ENCODE data around the gene FBXO33.
A peak's percentile ranks its signal among the peaks of the same experiment; 100 is the strongest.
"Not testable (repeated sequence)": the region's sequence is repeated elsewhere in the genome, so short reads cannot be mapped to it uniquely, and the experiment has no call there.

Gene FBXO33

GRCh38 chr14:39372656-39373055 lies 59.6 kb downstream of the FBXO33 start:
- H3K27me3 Mint-ChIP-seq = no peaks in the 10 kb centered on the region
- H3K4me3 Mint-ChIP-seq = no peak overlapping the region
- DNase-seq (no peak), ATAC-seq (replicated peaks) (no peak)
- peaks cover 3 to 10% of the 10 kb centered on the region in 2 donors for H3K4me1 Mint-ChIP-seq
- H3K9me3 Mint-ChIP-seq = no peaks in the 10 kb centered on the region
- H3K36me3 Mint-ChIP-seq = peaks cover 10 to 18% of the 10 kb centered on the region in 2 donors
- no peak overlapping the region for H3K27ac Mint-ChIP-seq

GRCh38 chr14:39370415-39370814 lies 61.8 kb downstream of the FBXO33 start:
- H3K27me3 Mint-ChIP-seq = no peaks in the 10 kb centered on the region
- peaks cover 2 to 5% of the 10 kb centered on the region in 2 donors for H3K9me3 Mint-ChIP-seq
- H3K4me1 Mint-ChIP-seq = peaks cover 0 to 7% of the 10 kb centered on the region in 2 donors
- peaks cover 18 to 31% of the 10 kb centered on the region in 2 donors for H3K36me3 Mint-ChIP-seq
- no peak for ATAC-seq (replicated peaks)
- H3K27ac Mint-ChIP-seq = no peak overlapping the region
- DNase-seq = no peak
- no peak overlapping the region for H3K4me3 Mint-ChIP-seq

GRCh38 chr14:39369029-39369428 lies 63.2 kb downstream of the FBXO33 start:
- peaks cover 0 to 7% of the 10 kb centered on the region in 2 donors for H3K4me1 Mint-ChIP-seq

GRCh38 chr14:39368261-39368959 lies 63.8 kb downstream of the FBXO33 start:
- Mint-ChIP-seq H3K36me3 (peaks cover 34 to 47% of the 10 kb centered on the region in 2 donors), H3K9me3 (peaks cover 12 to 14% of the 10 kb centered on the region in 2 donors), H3K4me1 (peaks cover 0 to 7% of the 10 kb centered on the region in 2 donors), H3K4me3 (no peak overlapping the region), H3K27ac (no peak overlapping the region), H3K27me3 (no peaks in the 10 kb centered on the region)
- ATAC-seq (replicated peaks) = no peak
- no peak for DNase-seq

More at GRCh38 chr14:39369029-39369428, 63.2 kb downstream of the FBXO33 start:
- no peak overlapping the region for H3K27ac Mint-ChIP-seq
- peaks cover 7 to 8% of the 10 kb centered on the region in 2 donors for H3K9me3 Mint-ChIP-seq
- DNase-seq = no peak
- no peak overlapping the region for H3K4me3 Mint-ChIP-seq
- no peaks in the 10 kb centered on the region for H3K27me3 Mint-ChIP-seq
- no peak for ATAC-seq (replicated peaks)
- H3K36me3 Mint-ChIP-seq = peaks cover 28 to 44% of the 10 kb centered on the region in 2 donors

- Mint-ChIP-seq H3K9me3 (peaks cover 16 to 17% of the 10 kb centered on the region in 2 donors), H3K36me3 (peaks cover 39 to 52% of the 10 kb centered on the region in 2 donors), H3K4me1 (peaks cover 0 to 7% of the 10 kb centered on the region in 2 donors), H3K4me3 (no peak overlapping the region), H3K27me3 (no peaks in the 10 kb centered on the region), H3K27ac (no peak overlapping the region)
- ATAC-seq (replicated peaks) (no peak), DNase-seq (no peak)
Measured at GRCh38 chr14:39367387-39367751, 64.9 kb downstream of the FBXO33 start.

GRCh38 chr14:39366460-39367386 lies 65.5 kb downstream of the FBXO33 start:
- peaks cover 18 to 19% of the 10 kb centered on the region in 2 donors for H3K9me3 Mint-ChIP-seq
- peaks cover 0 to 7% of the 10 kb centered on the region in 2 donors for H3K4me1 Mint-ChIP-seq
- no peak overlapping the region for H3K4me3 Mint-ChIP-seq
- peaks cover 43 to 57% of the 10 kb centered on the region in 2 donors for H3K36me3 Mint-ChIP-seq
- H3K27me3 Mint-ChIP-seq = no peaks in the 10 kb centered on the region
- ATAC-seq (replicated peaks) = no peak
- H3K27ac Mint-ChIP-seq = peak overlapping the region; percentile 31
- DNase-seq = no peak

- Mint-ChIP-seq H3K27ac (peak overlapping the region; percentile 22), H3K4me1 (peaks cover 0 to 7% of the 10 kb centered on the region in 2 donors), H3K9me3 (peaks cover 19 to 22% of the 10 kb centered on the region in 2 donors), H3K4me3 (no peak overlapping the region), H3K27me3 (no peaks in the 10 kb centered on the region), H3K36me3 (peaks cover 52 to 65% of the 10 kb centered on the region in 2 donors)
- no peak for DNase-seq
- no peak for ATAC-seq (replicated peaks)
Measured at GRCh38 chr14:39365354-39365753, 66.9 kb downstream of the FBXO33 start.

GRCh38 chr14:39364509-39364908 lies 67.7 kb downstream of the FBXO33 start:
- no peak overlapping the region for H3K27ac Mint-ChIP-seq
- peaks cover 19 to 24% of the 10 kb centered on the region in 2 donors for H3K9me3 Mint-ChIP-seq
- peaks cover 61 to 71% of the 10 kb centered on the region in 2 donors for H3K36me3 Mint-ChIP-seq
- no peak overlapping the region for H3K4me3 Mint-ChIP-seq
- peaks cover 0 to 15% of the 10 kb centered on the region in 2 donors for H3K4me1 Mint-ChIP-seq
- H3K27me3 Mint-ChIP-seq = no peaks in the 10 kb centered on the region
- ATAC-seq (replicated peaks) (no peak), DNase-seq (no peak)

GRCh38 chr14:39361556-39361955 lies 70.7 kb downstream of the FBXO33 start:
- DNase-seq; H3K4me3 Mint-ChIP-seq; H3K27ac Mint-ChIP-seq; H3K27me3 Mint-ChIP-seq; ATAC-seq (replicated peaks): not testable (repeated sequence)
- Mint-ChIP-seq H3K4me1 (peaks cover 0 to 14% of the 10 kb centered on the region in 2 donors), H3K36me3 (peaks cover 72 to 88% of the 10 kb centered on the region in 2 donors), H3K9me3 (peaks cover 19 to 24% of the 10 kb centered on the region in 2 donors)

GRCh38 chr14:39360316-39360715 lies 71.9 kb downstream of the FBXO33 start:
- no peak for DNase-seq
- Mint-ChIP-seq H3K27ac (no peak overlapping the region), H3K27me3 (no peaks in the 10 kb centered on the region), H3K4me1 (peaks cover 0 to 9% of the 10 kb centered on the region in 2 donors), H3K36me3 (peaks cover 65 to 81% of the 10 kb centered on the region in 2 donors), H3K4me3 (no peak overlapping the region), H3K9me3 (peaks cover 16 to 18% of the 10 kb centered on the region in 2 donors)
- no peak for ATAC-seq (replicated peaks)

GRCh38 chr14:39359069-39359468 lies 73.2 kb downstream of the FBXO33 start:
- Mint-ChIP-seq H3K36me3 (peaks cover 60 to 73% of the 10 kb centered on the region in 2 donors), H3K9me3 (peaks cover 11 to 17% of the 10 kb centered on the region in 2 donors)
- not testable (repeated sequence) for H3K27ac Mint-ChIP-seq; H3K4me1 Mint-ChIP-seq; ATAC-seq (replicated peaks); DNase-seq; H3K27me3 Mint-ChIP-seq; H3K4me3 Mint-ChIP-seq

- no peak for ATAC-seq (replicated peaks)
- Mint-ChIP-seq H3K27me3 (no peaks in the 10 kb centered on the region), H3K27ac (no peak overlapping the region), H3K4me3 (no peak overlapping the region), H3K4me1 (peaks cover 9 to 10% of the 10 kb centered on the region in 2 donors), H3K36me3 (peaks cover 40 to 52% of the 10 kb centered on the region in 2 donors), H3K9me3 (peaks cover 4 to 7% of the 10 kb centered on the region in 2 donors)
- no peak for DNase-seq
Measured at GRCh38 chr14:39351708-39352107, 80.5 kb downstream of the FBXO33 start.

- H3K27me3 Mint-ChIP-seq = no peaks in the 10 kb centered on the region
- ATAC-seq (replicated peaks) (no peak), DNase-seq (no peak)
- H3K36me3 Mint-ChIP-seq = peaks cover 37 to 49% of the 10 kb centered on the region in 2 donors
- no peak overlapping the region for H3K4me3 Mint-ChIP-seq
- H3K9me3 Mint-ChIP-seq = peaks cover 4 to 7% of the 10 kb centered on the region in 2 donors
- no peak overlapping the region for H3K27ac Mint-ChIP-seq
- peaks cover 9 to 10% of the 10 kb centered on the region in 2 donors for H3K4me1 Mint-ChIP-seq
Measured at GRCh38 chr14:39350866-39351265, 81.4 kb downstream of the FBXO33 start.
